Mesodermal cell (in vitro differentiated cells): Measurements from ENCODE around the gene TNFRSF4. TPM values are rescaled to one million over a fixed set of nuclear protein-coding genes. Genes with fewer than 3 reads are reported as not detected.

ENCODE experiments used
- H3K27ac ChIP-seq: 2 replicates; pipeline ENCODE4 v1.7.0; 2013; ENCODE audit warnings: mild to moderate bottlenecking, low read depth, low read length, moderate library complexity; ENCODE audit not compliant: severe bottlenecking
- H3K36me3 ChIP-seq: 2 replicates; pipeline ENCODE4 v1.7.1; 2013; ENCODE audit warnings: mild to moderate bottlenecking, low read length, moderate library complexity; ENCODE audit not compliant: control insufficient read depth, insufficient read depth
- H3K4me1 ChIP-seq: one replicate; pipeline ENCODE4 v1.7.1; 2013; ENCODE audit warnings: mild to moderate bottlenecking, low read length; ENCODE audit not compliant: insufficient read depth, control insufficient read depth, poor library complexity, severe bottlenecking
- H3K4me3 ChIP-seq: 2 replicates; pipeline ENCODE4 v1.7.0; 2013; ENCODE audit warnings: low read length, control low read depth, mild to moderate bottlenecking; ENCODE audit not compliant: insufficient read depth, poor library complexity, severe bottlenecking; ENCODE audit errors: extremely low read depth
- H3K9me3 ChIP-seq: 2 replicates; pipeline ENCODE4 v1.7.1; 2013; ENCODE audit warnings: mild to moderate bottlenecking, low read length, moderate library complexity; ENCODE audit not compliant: control insufficient read depth
- WGBS, 2 experiments: methylation state at CpG; one replicate each; pipeline ENCODE4 v1.1.5; 2013; ENCODE audit warnings: missing lambda C conversion rate in 2 of 2; ENCODE audit not compliant: insufficient coverage in 2 of 2; 5-methylcytosine and 5-hydroxymethylcytosine counted together
- polyA plus RNA-seq, 2 experiments: library from polyadenylated mRNA; stranded (reverse); fragments of 50-300 nt; gene quantifications; one replicate each; pipeline ENCODE4 v1.2.3, GENCODE V29; 2013

Gene TNFRSF4
- polyA plus RNA-seq (2013, experiment 1 of 2): not detected
- 0.30 TPM for polyA plus RNA-seq (2013, experiment 2 of 2)

DNA sequence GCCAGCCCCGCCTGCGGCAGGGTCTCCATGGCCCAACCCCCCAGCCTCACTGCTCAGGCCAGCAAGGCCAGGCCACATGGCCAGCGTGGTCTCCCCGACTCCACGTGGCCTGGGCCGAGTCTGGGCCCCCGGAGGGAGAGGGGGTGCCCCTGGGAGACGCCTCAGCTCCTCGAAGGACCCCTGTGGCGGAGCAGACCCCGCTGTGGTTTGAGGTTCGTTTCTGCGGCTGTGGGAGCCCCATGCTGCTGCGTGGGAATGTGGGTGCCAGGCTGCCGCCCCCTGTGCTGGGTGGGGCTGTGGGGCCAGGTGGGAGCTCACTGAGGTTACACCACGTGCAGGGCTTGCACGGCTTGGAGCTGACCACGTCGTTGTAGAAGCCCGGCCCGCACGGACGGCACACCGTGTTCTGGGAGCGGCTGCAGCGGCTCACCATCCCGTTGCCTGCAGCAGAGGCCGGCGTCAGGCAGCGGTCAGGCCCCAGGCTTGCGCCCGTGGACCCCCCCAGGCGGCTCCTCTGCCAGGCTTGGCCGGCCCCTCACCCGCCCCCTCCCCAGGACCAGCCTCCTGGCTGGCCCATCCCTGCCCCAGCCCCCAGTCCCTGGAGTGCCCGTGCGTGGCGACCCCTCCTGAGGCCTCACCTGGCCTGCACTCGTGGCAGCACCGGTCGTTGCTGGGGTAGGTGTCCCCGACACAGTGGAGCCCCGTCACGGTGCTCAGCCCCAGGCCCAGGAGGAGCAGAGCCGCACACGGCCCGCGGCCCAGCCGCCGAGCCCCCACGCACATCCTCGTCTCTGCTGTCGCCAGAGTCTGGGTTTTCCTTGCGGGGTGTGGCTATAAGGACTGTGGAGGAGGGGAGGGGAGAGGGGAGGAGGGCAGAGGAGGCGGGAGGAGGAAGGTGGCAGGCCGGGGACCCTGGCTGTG lies at the start of gene TNFRSF4:
TSS of gene TNFRSF4 (minus strand) at position 809 of the 921 bp plus-strand sequence. CDS start at position 783, 26 bp downstream.
- Histone ChIP-seq H3K9me3 (no peaks in the 10 kb centered on the region), H3K27ac (no peak within 1 kb of the TSS), H3K36me3 (peaks cover 20% of the 10 kb centered on the region), H3K4me1 (no peaks in the 10 kb centered on the region), H3K4me3 (no peak within 1 kb of the TSS)
- 90 to 91% methylated on average over 32 to 48 of the region's 56 CpGs for WGBS, 2 experiments

DNA sequence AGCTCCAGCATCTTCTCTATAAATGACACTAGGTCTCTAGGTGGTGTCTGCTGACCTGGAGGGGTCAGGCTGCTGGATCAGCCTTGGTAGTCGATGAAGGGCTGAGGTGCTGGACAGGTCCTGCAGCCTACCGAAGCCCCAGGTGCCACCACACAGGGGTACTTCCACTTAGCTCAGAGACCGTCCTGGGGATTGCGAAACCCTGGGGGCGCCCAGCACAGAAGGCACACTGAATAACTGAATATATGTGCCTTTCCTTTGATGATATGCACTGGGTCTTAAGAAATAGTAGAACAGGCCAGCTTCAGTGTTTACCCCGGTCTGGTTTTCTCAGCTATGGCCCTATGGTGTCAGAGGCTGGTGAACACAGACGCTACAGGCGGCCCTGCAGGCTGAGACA lies 48.8 kb upstream of the TNFRSF4 start:
- peaks cover 79% of the 10 kb centered on the region for H3K36me3 ChIP-seq
- WGBS, 2 experiments: 97 to 100% methylated on average over 5 to 6 of the region's 8 CpGs
- H3K27ac ChIP-seq: no peak overlapping the region
- peaks cover 7% of the 10 kb centered on the region for H3K4me1 ChIP-seq
- H3K4me3 ChIP-seq: no peak overlapping the region
- H3K9me3 ChIP-seq: no peaks in the 10 kb centered on the region

DNA sequence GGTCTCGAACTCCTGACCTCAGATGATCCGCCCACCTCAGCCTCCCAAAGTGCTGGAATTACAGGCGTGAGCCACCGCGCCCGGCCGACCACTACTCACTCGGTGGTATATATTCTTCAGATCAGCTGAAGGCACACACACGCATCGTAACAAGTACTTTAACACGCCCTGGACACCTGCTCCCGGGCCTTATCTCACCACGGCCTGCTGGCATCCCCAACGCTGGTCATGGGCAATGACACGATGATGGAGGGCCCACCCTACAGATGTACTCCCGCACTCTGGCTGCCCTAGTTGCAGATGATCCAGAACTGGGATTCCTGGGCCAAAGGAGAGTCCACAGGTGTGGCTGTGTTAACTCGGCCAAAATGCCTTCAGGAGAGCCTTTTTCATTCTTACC lies 48.1 kb upstream of the TNFRSF4 start:
- Histone ChIP-seq H3K9me3 (no peaks in the 10 kb centered on the region), H3K4me1 (peaks cover 7% of the 10 kb centered on the region), H3K27ac (no peak overlapping the region), H3K4me3 (no peak overlapping the region), H3K36me3 (peaks cover 78% of the 10 kb centered on the region)
- WGBS, 2 experiments: 97 to 98% methylated on average over 17 of the region's 17 CpGs

DNA sequence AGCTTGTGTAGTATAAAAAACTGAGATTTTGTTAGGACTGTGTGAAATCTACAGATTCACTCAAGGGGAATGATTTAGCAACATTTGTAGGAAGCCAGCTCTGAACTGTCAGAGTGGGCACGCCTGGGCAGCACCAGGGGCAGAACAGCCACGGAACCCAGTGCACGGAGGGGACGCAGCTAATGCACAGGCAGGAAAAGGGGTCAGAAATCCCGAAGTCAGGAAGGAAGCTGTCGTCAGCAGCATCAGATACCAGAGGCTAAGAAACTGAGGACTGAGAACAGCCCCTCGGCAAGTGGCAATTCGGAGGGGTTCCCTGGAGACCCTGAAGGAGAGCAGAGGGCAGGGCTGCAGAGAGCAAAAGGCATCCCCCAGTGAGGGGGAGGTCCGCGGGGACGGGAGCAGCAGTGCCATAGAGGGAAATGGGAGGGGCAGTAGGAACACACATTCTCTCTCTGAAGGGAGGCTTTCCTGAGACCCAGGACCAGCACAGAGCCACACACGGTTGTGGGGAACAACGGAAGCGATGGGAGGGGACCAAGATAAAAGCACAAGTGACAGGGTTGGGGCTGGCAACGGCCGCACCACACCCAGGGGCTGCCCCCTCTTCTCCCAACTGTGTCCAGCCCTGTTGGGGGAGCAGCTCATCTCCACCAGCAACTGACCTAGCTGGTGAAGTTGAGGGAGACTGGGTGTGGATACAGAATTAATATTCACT lies 47.0 kb upstream of the TNFRSF4 start:
- peaks cover 79% of the 10 kb centered on the region for H3K36me3 ChIP-seq
- H3K4me3 ChIP-seq: no peak overlapping the region
- H3K9me3 ChIP-seq: no peaks in the 10 kb centered on the region
- 90 to 92% methylated on average over 16 of the region's 16 CpGs for WGBS, 2 experiments
- H3K27ac ChIP-seq: no peak overlapping the region
- peaks cover 7% of the 10 kb centered on the region for H3K4me1 ChIP-seq

DNA sequence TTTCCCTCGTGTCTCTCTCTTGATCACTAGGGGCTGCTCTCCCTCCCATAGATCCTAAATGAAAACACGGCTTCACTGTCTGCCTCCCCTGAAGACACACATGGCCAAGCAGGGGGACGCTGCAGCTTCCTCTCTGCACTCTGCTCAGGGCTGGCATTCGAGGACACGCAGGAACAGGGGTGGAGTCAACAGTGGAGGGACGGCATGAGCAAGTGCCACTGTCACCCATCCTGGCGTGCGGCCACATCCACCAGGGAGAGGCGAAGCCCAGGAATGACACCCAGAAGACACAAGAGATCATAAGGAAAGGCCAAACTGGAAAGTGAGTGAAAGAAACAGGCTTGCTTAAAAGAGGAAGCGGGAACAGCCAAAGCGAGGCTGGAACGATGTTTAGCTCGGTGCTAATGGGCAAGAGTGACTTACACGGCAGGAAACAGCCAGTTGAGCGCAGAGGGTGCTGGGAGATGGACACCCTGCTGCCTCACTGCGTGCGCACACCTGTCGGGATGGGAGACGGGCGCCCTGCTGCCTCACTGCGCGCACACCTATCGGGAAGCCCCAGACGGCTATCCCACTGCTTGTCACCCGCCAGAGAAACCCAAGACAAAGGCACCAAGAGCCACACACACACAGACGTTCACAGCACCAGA lies 46.1 kb upstream of the TNFRSF4 start:
- Histone ChIP-seq H3K27ac (no peak overlapping the region), H3K4me1 (peaks cover 5% of the 10 kb centered on the region), H3K9me3 (no peaks in the 10 kb centered on the region), H3K4me3 (no peak overlapping the region), H3K36me3 (peaks cover 85% of the 10 kb centered on the region)
- 94 to 95% methylated on average over 24 to 25 of the region's 26 CpGs for WGBS, 2 experiments

DNA sequence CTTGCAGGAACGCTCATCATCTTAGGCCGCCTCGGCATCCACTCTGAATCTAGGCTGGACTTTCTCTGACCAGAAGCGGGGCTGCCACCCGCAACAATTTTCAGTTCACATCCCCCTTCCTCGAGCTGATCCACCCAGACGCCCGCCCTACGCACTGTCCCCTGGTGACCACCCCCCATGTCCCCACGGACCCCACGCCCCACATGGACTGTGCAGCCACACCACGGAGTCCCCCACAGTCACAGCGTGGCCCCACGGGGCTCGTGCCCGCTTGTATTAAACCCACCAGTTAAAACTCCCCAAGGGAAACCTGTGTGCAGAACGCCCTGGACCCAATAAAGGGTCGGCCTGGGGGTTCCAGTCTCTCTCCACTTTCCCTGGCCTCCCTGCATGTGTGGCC lies 45.6 kb upstream of the TNFRSF4 start:
- WGBS, 2 experiments: 92 to 99% methylated on average over 11 to 16 of the region's 18 CpGs
- Histone ChIP-seq H3K27ac (no peak overlapping the region), H3K36me3 (peaks cover 85% of the 10 kb centered on the region), H3K9me3 (no peaks in the 10 kb centered on the region), H3K4me3 (no peak overlapping the region), H3K4me1 (no peaks in the 10 kb centered on the region)

DNA sequence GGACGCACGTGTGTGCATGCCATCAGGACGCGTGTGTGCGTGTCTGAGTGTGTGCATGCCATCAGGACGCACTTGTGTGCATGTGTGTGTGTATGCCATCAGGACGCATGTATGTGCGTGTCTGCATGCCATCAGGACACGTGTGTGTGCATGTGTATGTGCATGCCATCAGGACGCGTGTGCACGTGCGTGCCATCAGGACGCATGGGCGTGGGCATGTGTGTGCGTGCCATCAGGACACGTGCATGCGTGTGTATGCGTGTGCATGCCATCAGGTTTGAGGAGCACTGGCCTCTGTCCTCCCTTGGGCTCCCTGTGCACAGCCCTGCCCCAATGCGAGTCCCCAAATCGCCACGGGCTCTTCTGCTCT lies 45.2 kb upstream of the TNFRSF4 start:
- WGBS, 2 experiments: 96 to 98% methylated on average over 22 of the region's 22 CpGs
- no peaks in the 10 kb centered on the region for H3K4me1 ChIP-seq
- H3K4me3 ChIP-seq: no peak overlapping the region
- H3K9me3 ChIP-seq: no peaks in the 10 kb centered on the region
- peaks cover 85% of the 10 kb centered on the region for H3K36me3 ChIP-seq
- no peak overlapping the region for H3K27ac ChIP-seq

DNA sequence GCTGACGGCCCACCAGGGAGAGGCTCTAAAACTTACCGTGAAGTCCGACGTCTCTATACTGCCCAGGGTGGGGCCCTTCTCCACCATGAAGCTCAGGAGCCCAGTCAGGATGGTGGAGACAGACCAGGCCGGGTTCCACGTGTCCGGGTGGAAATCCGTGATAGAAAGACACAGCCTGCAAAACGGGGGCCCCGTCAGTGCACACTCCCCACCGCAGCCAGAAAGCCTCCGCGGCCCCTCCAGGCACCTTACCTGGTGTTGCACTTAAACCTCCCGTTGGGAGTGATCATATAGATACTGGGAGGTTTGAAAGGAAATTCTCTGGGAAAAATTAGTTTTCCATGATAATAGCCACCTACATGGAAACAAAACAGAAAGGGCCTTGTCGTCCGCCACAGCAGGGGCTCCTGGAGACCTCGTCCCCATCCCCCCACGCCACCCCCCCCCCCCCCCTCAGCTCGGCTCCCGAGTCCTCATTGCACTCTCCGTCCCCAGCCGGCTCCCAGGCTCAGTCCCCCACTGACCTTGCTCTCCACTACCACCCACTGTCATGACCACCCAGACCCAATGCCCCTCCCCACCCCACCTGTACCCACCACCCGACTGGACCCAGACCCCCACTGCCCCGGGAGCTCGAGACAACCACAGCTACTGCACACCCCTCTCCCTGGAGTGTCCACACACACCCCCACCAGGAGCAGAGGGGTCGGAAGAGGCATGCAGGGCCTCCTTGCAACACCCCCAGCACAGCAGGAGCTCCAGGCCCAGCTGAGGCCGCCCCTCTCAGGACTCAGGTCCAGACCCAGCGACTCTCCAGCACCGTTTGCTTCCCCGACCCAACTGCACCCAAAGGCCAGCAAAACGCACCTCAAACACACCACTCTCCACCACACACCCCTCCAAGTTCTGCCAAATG lies 43.3 kb upstream of the TNFRSF4 start:
- no peaks in the 10 kb centered on the region for H3K9me3 ChIP-seq
- WGBS, 2 experiments: 96 to 97% methylated on average over 19 to 20 of the region's 31 CpGs
- H3K36me3 ChIP-seq: peaks cover 84% of the 10 kb centered on the region

DNA sequence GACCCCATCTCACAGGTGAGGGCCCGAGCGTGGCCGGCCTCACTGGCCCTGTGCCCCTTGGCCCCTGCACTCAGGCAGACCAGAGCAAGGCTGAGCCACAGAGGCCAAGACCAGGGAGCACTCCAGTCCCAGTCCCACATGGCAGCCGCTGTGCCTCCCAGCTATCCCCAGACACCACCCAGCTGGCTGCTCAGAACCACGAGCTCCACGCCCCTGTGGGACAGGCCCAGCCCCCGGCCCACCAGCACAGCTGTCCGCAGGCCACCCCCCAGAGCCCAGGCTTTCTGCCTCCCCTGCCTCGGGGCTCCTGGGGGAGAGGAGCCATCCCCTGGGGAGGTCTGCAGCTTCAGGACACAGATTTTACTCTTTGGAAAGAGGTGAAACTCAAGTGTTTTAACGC lies 41.7 kb upstream of the TNFRSF4 start:
- Histone ChIP-seq H3K9me3 (no peaks in the 10 kb centered on the region), H3K4me3 (no peak overlapping the region), H3K4me1 (peaks cover 6% of the 10 kb centered on the region), H3K27ac (no peak overlapping the region), H3K36me3 (peaks cover 77% of the 10 kb centered on the region)
- 96 to 100% methylated on average over 4 to 8 of the region's 10 CpGs for WGBS, 2 experiments

More for the DNA sequence above, 43.3 kb upstream of the TNFRSF4 start:
- H3K27ac ChIP-seq: no peak overlapping the region
- no peaks in the 10 kb centered on the region for H3K4me1 ChIP-seq
- no peak overlapping the region for H3K4me3 ChIP-seq

DNA sequence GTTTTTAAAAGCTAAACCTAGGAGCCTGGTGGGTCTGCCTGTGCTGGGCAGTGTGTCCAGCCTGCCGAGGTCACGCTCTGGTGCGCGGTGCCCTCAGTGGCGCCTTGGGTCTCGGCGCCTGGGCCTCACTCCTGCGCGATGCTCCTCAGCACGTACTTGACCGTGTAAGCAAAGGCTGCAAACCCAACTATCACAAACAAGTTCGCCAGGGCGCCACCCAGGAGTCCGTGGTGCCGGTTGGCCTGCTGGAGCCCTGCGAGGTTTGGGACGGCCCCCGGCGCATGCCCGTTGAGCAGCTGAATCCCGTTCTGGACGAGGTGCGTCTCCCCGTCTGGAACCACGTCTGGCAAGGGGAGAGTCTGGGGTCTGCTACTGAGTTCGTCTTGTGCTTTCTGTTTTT lies 41.1 kb upstream of the TNFRSF4 start:
- Histone ChIP-seq H3K9me3 (no peaks in the 10 kb centered on the region), H3K27ac (no peak overlapping the region), H3K4me3 (no peak overlapping the region), H3K4me1 (peaks cover 8% of the 10 kb centered on the region), H3K36me3 (peaks cover 72% of the 10 kb centered on the region)
- WGBS, 2 experiments: 96 to 98% methylated on average over 26 of the region's 26 CpGs
